ACC112 (cell line): ENCODE results near the gene GPR25.

Experiments used
- H2AFZ ChIP-seq: fragments of 200-600 bp; sonication (generic); one replicate; pipeline ENCODE4 v1.6.0; 2017; ENCODE audit warnings: antibody characterized with exemption, low read length; ENCODE audit not compliant: unreplicated experiment
- H3K27ac ChIP-seq: fragments of 200-600 bp; sonication (generic); 2 replicates; pipeline ENCODE4 v1.5.1; 2014; ENCODE audit warnings: low read depth, mild to moderate bottlenecking, antibody characterized with exemption, low read length, moderate library complexity
- H3K27me3 ChIP-seq: fragments of 200-600 bp; sonication (generic); 2 replicates; pipeline ENCODE4 v1.6.1; 2014; ENCODE audit warnings: mild to moderate bottlenecking, antibody characterized with exemption, low read length, moderate library complexity, mixed read lengths; ENCODE audit not compliant: insufficient read depth
- H3K36me3 ChIP-seq: fragments of 200-600 bp; sonication (generic); 2 replicates; pipeline ENCODE4 v1.6.1; 2016; ENCODE audit warnings: mild to moderate bottlenecking, antibody characterized with exemption, low read length, moderate library complexity, mixed read lengths; ENCODE audit not compliant: insufficient read depth
- H3K4me1 ChIP-seq: fragments of 200-600 bp; sonication (generic); one replicate; pipeline ENCODE4 v1.6.1; 2016; ENCODE audit warnings: low read length, mixed read lengths; ENCODE audit not compliant: insufficient read depth, unreplicated experiment, control insufficient read depth
- H3K4me3 ChIP-seq: fragments of 200-600 bp; sonication (generic); 2 replicates; pipeline ENCODE4 v1.5.1; 2014; ENCODE audit warnings: mild to moderate bottlenecking, low read depth, low read length
- H3K79me2 ChIP-seq: fragments of 200-600 bp; sonication (generic); one replicate; pipeline ENCODE4 v1.6.0; 2016; ENCODE audit warnings: low read length; ENCODE audit not compliant: control insufficient read depth, unreplicated experiment, insufficient read depth

The GPR25 gene

DNA sequence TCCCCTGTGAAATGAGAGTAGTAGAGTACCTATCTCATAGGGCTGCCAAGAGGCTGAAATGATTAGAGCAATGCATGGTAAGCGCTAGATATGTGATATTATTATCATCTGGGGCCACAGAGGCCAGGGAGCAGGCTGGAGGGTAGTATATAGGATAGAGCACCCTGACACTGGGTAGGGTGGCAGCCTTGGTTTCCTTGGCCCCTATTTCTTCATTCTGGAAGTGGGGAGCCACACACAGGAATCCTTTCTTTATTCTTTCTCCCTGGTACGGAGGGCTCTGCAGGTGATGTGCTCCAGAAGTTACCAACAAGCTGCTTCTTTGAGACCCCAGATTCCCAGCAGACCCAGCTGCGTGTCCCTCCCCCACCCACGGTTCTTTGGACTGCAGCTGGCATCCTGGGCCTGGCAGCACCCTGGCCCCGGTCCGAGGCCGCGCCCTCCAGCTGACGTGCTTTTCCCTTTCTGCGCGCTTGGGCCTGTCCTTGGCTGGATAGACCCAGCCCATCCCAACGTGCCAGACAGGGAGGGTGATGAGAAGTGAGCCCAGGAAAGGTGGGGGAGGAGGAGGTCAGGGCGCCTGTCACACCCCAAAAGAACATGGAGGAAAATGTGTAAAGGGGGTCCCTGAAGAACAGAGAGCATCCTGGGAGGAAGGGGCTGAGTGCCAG, 40.1 kb downstream of the GPR25 start:
- H3K79me2 ChIP-seq: no peaks in the 10 kb centered on the region
- H3K36me3 ChIP-seq: no peaks in the 10 kb centered on the region
- H3K27me3 ChIP-seq: no peaks in the 10 kb centered on the region
- H3K4me3 ChIP-seq: no peak overlapping the region
- H3K27ac ChIP-seq: no peak overlapping the region
- no peaks in the 10 kb centered on the region for H3K4me1 ChIP-seq
- H2AFZ ChIP-seq: no peak overlapping the region

DNA sequence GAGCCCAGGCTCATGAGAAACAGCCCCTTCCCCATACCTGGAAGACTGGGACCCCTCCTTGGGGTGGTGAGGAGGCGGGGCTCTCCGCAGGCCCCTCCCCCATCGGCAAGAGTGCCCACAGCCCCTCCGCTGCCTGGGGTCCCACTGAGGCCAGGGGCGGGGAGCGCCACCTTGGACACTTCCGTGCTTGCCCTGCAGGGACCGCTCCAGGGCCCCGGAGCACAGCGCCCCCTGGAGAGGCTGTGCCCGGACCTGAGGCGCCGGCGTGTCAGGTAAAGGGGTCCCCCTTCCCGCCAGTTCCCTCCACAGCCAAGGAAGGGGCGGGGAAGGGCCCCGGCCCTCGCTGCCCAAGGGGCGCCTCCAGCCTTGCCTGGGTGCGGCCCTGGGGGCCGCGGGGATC, 43.4 kb downstream of the GPR25 start:
- H3K27ac ChIP-seq: no peak overlapping the region
- no peaks in the 10 kb centered on the region for H3K79me2 ChIP-seq
- no peaks in the 10 kb centered on the region for H3K36me3 ChIP-seq
- H2AFZ ChIP-seq: no peak overlapping the region
- no peaks in the 10 kb centered on the region for H3K27me3 ChIP-seq
- H3K4me1 ChIP-seq: no peaks in the 10 kb centered on the region
- no peak overlapping the region for H3K4me3 ChIP-seq

DNA sequence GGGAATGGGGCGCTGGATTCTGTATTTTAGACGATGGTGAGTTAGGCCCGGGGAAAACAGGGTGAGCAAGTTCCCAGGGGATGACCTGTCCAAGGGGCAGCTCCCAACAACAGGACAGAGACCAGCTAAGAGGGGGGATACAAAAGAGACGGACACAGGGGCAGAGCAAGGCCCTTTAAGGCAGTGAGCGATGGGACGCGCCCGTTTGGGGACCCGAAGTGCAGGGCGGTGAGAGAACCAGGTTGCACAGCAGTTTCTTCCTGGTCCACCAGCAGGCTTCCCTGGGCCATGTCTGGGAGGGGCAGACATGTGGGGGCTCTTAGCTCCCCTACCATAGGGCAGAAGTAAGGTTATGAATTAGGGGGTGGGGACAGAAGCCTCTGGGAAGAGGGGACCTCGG, 43.9 kb downstream of the GPR25 start:
- H3K27me3 ChIP-seq: no peaks in the 10 kb centered on the region
- H3K79me2 ChIP-seq: no peaks in the 10 kb centered on the region
- H3K36me3 ChIP-seq: no peaks in the 10 kb centered on the region
- H3K4me3 ChIP-seq: no peak overlapping the region
- H2AFZ ChIP-seq: no peak overlapping the region
- no peak overlapping the region for H3K27ac ChIP-seq
- no peaks in the 10 kb centered on the region for H3K4me1 ChIP-seq

GRCh38 chr1:200917291-200917817, 44.6 kb downstream of the GPR25 start:
- Histone ChIP-seq H3K27ac (no peak overlapping the region), H3K79me2 (no peaks in the 10 kb centered on the region), H2AFZ (no peak overlapping the region), H3K36me3 (no peaks in the 10 kb centered on the region), H3K4me1 (no peaks in the 10 kb centered on the region), H3K4me3 (no peak overlapping the region), H3K27me3 (no peaks in the 10 kb centered on the region)

DNA sequence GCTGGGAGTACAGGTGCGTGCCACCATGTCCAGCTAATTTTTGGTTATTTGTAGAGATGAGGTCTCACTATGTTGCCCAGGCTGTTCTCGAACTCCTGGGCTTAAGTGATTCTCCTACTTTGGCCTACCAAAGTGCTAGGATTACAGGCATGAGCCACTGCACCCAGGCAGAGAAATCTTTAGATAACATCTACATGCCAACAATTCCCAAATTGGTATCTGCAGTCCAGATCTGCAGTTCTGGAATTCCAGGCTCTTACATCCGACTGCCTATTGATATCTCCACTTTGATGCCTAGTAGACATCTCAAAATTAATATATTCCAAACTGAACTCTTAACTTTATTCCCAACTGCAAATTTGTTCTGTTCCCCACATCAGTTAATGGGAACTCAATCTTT, 45.2 kb downstream of the GPR25 start:
- Histone ChIP-seq H3K27me3 (no peaks in the 10 kb centered on the region), H3K4me1 (no peaks in the 10 kb centered on the region), H3K4me3 (no peak overlapping the region), H3K79me2 (no peaks in the 10 kb centered on the region), H3K27ac (no peak overlapping the region), H2AFZ (no peak overlapping the region), H3K36me3 (no peaks in the 10 kb centered on the region)

DNA sequence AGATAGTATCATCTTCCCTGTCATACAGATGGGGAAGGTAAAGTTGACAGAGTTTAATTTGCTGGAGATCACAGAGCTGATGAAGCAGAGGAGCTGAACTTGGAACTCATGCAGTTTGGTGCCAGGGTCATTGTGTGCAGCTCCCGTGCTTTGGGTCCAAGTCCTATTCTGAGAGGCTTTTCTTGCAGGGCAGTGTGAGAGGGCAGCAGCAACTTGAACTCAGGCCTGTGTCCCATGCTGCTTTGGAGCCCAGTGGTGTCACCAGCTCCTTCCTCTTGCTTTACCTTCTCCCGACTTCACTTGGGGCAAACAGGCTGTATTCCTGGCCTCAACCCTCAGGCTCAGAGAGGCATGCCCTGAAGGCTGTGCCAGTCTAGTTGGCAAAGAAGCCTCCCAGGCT, 46.6 kb downstream of the GPR25 start:
- Histone ChIP-seq H3K4me3 (no peak overlapping the region), H3K4me1 (no peaks in the 10 kb centered on the region), H3K27me3 (no peaks in the 10 kb centered on the region), H3K27ac (no peak overlapping the region), H2AFZ (no peak overlapping the region), H3K79me2 (no peaks in the 10 kb centered on the region), H3K36me3 (no peaks in the 10 kb centered on the region)

- Histone ChIP-seq H3K4me1 (peaks cover 2% of the 10 kb centered on the region), H3K27me3 (no peaks in the 10 kb centered on the region), H3K27ac (no peak overlapping the region)
These were observed 48.9 kb downstream of the GPR25 start for GRCh38 chr1:200921571-200922110.

GRCh38 chr1:200922406-200922805, 49.6 kb downstream of the GPR25 start:
- no peaks in the 10 kb centered on the region for H3K79me2 ChIP-seq
- peaks cover 2% of the 10 kb centered on the region for H3K4me1 ChIP-seq
- H3K36me3 ChIP-seq: no peaks in the 10 kb centered on the region
- no peak overlapping the region for H2AFZ ChIP-seq
- H3K27me3 ChIP-seq: no peaks in the 10 kb centered on the region
- H3K4me3 ChIP-seq: no peak overlapping the region
- no peak overlapping the region for H3K27ac ChIP-seq

More at GRCh38 chr1:200921571-200922110, 48.9 kb downstream of the GPR25 start:
- Histone ChIP-seq H2AFZ (no peak overlapping the region), H3K4me3 (no peak overlapping the region), H3K79me2 (no peaks in the 10 kb centered on the region), H3K36me3 (no peaks in the 10 kb centered on the region)

DNA sequence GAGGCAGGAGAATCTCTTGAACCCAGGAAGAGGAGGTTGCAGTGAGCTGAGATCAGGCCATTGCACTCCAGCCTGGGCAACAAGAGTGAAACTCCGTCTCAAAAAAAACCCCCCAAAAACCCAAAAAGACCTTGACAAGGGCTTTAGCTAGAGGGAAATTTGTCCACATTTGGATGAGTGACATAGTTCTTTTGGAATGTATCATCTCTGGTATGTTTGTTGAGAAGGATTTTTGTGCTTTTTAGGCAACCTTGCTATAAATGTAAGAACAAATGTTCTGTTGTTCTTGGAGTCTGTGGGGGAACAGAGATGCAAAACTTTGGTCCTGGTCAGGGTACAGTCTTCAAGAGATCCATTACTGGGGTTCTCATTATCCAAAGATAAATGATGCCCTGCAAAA, 50.8 kb downstream of the GPR25 start:
- H3K4me3 ChIP-seq: no peak overlapping the region
- H3K27me3 ChIP-seq: no peaks in the 10 kb centered on the region
- H3K4me1 ChIP-seq: peaks cover 2% of the 10 kb centered on the region
- H3K36me3 ChIP-seq: no peaks in the 10 kb centered on the region
- no peaks in the 10 kb centered on the region for H3K79me2 ChIP-seq
- no peak overlapping the region for H3K27ac ChIP-seq
- no peak overlapping the region for H2AFZ ChIP-seq
